Spleen (tissue), 7 donors: ENCODE results near the gene ST7L.

Source experiments
- CTCF ChIP-seq, 11 experiments: fragments of 200-600 bp in 7 of 11; fragments of 450-650 bp in 4 of 11; sonication (generic) in 4 of 11; IDR thresholded peaks in 8 of 11; conservative IDR thresholded peaks in 3 of 11; 1 replicate in 7 of 11; 2 replicates in 4 of 11; pipeline versions ENCODE4 v1.4.0 to v1.8.0; 2016 to 2021; ENCODE audit warnings: antibody characterized with exemption in 11 of 11, inconsistent platforms in 4 of 11, mild to moderate bottlenecking in 1 of 11
- POLR2A ChIP-seq, 3 donors: fragments of 450-650 bp; IDR thresholded peaks; one replicate each; pipeline ENCODE4 v1.5.1; 2017; ENCODE audit warnings: antibody characterized with exemption in 3 of 3, mild to moderate bottlenecking in 1 of 3
- POLR2AphosphoS5 ChIP-seq, 3 donors: sonication (generic); formaldehyde crosslinking; IDR thresholded peaks; one replicate each; pipeline ENCODE4 v1.5.1; 2017; ENCODE audit warnings: antibody characterized with exemption in 3 of 3
- donor health status: DM: no; HTN: no; CAD: no; lungs with moderate emphysema.
- donor health status: DM: no; HTN: no; CAD: no.
- donor health status: DM: no; HTN: no; CAD: no.

GRCh38 chr1:112524251-112524650 is 94.7 kb downstream of the ST7L start:
- TF ChIP-seq POLR2A (IDR thresholded peaks at IDR 0.05): no peak
- no peak for TF ChIP-seq CTCF (IDR thresholded peaks at IDR 0.05 in 8 of 11, conservative IDR thresholded peaks at IDR 0.05 in 3 of 11)
- TF ChIP-seq POLR2AphosphoS5 (IDR thresholded peaks at IDR 0.05): no peak
